Jurkat, Clone E6-1 (cell line): Measurements from ENCODE around the gene PRDM15.

Experiments
- DNase-seq: peaks from one replicate; pipeline ENCODE4 v3.0.0-alpha.2; 2011; ENCODE audit warnings: low read depth, low spot score
- H3K4me3 ChIP-seq: 2 replicates; pipeline ENCODE4 v1.5.1; 2011; ENCODE audit warnings: mild to moderate bottlenecking, low read length, control low read depth, moderate library complexity

PRDM15 gene

DNA sequence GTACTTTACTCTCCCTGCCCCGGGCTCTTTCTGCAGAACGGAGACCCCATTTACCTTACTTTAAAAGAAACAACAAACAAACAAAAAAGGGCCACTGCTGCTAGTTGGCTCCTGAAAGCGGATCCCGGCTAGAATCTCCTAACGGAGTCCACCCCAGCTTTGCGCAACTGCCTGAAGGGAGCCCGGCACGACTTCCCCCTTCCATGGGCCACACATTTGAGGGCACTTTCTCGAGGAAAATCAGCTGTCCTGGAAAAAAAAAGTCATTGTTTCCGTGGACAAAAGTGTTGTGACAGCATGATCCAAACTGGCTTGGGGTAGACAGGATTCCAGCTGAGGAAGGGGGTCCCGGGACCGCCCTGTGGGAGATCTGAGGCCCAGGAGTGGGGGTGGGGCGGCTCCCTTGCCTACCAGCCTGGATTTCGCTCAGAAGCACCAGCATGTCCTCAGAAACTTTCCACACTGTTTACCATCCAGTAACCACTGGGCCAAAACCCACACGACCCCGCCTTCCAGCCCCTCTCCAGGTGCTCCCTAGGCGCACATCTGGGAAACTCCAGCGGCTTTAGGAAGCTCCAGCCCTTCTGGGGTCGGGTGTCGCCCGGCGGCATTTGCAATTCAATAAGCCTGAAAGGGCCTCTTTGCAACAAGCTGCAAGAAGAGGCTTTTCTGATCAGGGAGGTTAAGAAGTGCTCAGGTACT lies 117.1 kb downstream of the PRDM15 start:
- DNase-seq, result no peak
- no peak overlapping the region for H3K4me3 ChIP-seq

DNA sequence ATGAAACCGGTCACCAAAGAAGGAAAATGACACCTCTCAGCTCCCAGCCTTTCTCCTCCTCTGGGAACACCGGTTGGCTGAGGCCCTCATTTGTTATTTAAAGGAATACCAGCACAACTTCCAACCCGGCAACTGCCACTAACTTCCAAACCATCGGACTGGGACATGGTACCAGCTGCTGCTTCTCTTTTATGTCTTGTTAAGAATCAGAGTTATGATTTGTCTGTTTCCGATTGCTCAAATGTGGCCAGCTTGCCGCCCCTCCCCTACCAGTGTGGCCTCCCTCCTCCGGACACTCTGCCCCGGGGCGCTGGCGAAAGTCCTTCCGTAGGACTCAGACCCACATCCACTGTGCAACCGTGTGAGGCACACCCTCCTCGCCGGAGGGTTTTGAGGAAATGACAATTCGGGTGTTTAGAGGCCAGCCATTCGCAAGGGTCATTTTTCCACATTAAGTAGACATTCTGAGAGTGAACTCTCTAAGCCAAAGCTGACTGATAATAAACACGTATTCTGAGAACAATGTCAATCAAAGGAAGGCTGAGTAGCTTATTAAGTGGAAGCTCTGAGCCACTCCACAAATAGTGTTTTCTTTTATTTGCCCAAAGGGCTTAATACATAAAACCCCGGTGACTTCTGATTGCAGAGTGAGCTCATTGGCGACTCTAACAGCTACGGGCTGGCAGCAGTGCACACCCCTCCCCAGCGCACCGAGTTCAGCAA lies 117.8 kb downstream of the PRDM15 start:
- no peak overlapping the region for H3K4me3 ChIP-seq

DNA sequence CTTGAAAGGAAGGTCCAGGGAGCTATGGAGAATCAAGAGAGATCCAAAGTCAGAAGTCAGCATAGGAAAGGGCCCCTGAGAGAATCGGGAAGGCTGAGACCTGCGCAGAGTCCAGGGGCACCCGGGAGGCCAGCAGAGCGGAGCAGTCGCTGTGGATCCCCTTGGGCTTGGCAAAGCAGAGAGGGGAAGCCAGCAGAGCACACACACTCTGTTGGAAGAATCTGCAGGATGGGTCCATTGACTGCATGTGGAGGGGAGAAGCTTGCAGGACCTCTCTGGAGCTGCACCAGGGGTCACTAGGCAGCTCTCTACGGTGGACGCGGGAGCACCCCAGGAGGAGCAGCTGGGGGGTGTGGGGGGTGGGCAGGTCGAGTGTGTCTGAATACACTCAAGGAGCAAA lies 118.7 kb downstream of the PRDM15 start:
- H3K4me3 ChIP-seq, result no peak overlapping the region

More for the DNA sequence above, 117.8 kb downstream of the PRDM15 start:
- DNase-seq, result no peak

DNA sequence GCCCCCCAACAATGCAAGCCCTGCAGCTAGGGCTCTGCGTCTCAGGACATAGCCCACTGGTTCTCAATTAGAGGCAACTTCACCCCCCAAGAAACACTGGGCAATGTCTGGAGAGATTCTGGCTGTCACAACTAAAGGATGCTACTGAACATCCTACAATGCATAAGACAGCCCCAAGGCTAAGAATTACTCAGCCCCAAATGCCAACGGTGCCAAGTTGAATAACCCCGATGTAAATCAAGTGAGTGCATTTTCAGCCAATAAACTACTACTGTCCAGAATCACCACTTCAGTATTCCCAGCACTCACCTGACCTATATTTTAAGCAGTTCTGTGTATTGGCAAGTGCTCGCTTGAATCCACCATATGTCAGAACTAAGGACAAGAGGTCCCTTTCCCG lies 119.2 kb downstream of the PRDM15 start:
- H3K4me3 ChIP-seq, result no peak overlapping the region
- no peak for DNase-seq

More for the DNA sequence above, 118.7 kb downstream of the PRDM15 start:
- no peak for DNase-seq

DNA sequence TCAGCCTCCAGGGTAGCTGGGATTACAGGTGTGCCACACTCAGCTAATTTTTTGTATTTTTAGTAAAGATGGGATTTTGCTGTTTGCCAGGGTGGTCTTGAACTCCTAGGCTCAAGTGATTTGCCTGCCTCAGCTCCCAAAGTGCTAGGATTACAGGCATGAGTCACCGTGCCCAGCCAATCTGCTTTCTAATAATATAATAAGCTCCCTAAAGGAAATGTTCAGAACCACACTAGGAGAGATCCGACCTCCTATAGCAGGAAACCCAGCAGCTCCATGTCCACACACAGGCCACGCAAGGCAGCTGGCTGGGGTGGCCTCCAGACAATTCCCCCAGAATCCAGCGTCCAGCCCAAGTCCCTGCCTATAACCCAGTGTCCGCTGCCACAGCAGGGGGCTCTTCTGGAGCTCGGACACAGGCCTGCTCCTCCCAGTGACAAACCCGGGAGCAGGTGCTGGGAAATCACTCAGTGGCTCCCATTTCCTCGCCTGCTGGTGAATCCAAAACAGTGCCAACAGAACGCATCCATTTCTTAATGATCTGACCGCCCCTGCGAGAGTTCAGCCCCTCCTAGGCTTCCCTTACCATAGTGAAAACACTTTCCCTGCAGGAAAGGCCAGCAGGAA lies 119.8 kb downstream of the PRDM15 start:
- H3K4me3 ChIP-seq, result no peak overlapping the region
- no peak for DNase-seq

DNA sequence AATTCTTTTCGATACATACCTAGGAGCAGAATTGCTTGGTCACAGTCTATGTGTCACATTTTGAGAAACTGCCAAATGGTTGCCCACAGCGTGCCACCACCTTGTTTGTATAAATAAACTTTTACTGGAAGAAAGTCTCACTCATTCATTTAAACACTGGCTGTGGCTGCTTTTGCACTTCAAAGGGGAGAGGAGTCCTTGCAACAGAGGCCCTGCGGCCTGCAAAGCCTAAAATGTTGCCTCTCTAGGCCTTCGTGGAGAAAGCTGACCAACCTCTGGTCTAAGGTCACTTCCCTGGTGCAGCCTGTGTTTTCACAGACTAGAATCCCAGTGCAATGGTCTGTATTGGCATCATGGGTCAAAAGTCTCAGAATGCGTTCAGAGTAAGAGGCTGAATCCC lies 120.6 kb downstream of the PRDM15 start:
- H3K4me3 ChIP-seq, result no peak overlapping the region
- no peak for DNase-seq

DNA sequence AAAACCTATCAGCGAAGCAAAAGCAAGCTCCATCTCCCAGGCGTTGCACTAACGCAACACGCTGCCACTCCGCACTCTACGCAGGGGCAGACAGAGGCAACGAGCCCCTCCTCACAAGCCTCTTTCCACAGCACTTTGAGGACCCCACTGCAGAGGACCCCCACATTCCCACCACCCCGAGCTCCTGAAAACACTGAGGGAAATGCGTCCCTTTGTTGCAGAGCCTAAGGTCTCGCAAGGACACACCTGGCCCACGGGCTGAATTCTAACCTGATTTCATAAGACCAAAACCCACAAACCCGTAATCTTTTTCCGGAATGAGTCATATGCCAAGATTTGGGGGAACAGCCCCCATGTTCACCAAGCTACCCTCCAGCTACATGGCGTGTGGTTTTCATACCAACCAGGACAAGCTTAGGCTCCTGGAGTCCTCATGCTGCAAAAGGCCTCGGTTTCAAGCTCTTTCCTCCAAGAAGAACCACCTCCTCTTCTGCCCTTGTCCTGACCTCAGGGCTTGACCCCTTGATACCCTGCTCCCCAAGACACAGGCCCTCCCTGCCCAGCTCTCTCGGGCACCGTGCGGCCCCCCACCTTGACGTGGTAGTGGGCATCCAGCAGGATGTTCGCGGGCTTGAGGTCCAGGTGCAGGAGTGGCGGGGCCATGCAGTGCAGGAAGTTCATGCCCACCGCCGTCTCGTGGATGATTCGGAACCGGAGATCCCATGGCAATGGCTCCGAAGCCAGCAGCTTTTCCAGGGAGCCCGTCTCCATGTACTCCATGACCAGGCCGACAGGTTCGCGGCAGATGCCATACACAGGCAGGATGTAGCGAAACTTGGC lies 123.0 kb downstream of the PRDM15 start:
- DNase-seq, result peak; percentile 75
- no peak overlapping the region for H3K4me3 ChIP-seq

DNA sequence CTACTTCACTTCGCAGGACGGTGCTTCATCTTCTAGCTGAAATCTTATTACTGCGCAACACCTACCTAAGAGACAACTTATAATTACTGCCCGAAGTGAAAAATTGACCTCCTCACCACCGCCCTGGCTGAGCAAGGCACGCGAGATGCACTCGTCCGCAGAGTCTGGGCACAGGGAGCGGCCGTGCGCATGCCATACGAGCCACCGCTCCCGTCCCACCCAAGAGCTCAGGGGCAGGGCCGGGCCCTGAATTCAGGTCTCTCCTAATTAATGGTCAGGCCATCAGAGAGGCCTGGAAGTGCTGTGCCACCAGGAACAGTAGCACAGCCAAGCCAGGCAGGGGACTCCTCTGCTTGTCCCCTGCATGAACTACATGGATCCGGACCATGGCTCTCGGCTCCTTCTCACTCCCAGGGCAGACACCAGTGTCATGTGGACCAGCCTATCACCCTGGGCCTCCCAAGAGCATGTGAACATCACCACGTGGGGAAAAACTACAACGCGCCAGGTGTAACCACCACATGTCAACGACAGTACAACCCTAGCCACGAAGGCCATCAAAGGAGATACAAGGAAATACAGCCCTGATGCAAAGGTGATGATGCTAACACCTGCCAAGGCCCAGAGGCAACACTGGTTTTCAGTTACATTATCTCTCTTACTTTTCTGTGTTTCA lies 123.7 kb downstream of the PRDM15 start:
- DNase-seq, result peak; percentile 89
- no peak overlapping the region for H3K4me3 ChIP-seq

DNA sequence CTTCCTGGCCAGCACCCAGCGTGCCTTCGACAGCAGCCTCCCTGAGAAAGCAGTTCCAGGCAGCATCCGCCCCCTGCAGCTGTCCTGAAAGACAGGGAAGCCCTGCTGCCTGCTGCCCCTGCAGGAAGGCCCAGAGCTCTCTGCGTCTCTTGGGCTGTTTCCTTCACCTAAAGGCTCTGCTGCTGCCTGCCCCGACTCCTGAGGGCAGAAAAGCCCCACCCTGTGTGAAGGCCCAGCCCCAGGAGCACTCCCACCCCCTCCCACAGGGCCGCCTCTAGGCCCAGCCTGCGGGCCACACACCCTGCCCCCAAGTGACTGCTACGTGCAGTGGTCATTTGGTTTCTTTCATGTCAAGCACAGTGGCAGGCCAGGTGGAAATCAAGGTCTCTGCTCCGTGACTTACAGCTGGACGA lies 124.7 kb downstream of the PRDM15 start:
- no peak for DNase-seq
- H3K4me3 ChIP-seq, result no peak overlapping the region

DNA sequence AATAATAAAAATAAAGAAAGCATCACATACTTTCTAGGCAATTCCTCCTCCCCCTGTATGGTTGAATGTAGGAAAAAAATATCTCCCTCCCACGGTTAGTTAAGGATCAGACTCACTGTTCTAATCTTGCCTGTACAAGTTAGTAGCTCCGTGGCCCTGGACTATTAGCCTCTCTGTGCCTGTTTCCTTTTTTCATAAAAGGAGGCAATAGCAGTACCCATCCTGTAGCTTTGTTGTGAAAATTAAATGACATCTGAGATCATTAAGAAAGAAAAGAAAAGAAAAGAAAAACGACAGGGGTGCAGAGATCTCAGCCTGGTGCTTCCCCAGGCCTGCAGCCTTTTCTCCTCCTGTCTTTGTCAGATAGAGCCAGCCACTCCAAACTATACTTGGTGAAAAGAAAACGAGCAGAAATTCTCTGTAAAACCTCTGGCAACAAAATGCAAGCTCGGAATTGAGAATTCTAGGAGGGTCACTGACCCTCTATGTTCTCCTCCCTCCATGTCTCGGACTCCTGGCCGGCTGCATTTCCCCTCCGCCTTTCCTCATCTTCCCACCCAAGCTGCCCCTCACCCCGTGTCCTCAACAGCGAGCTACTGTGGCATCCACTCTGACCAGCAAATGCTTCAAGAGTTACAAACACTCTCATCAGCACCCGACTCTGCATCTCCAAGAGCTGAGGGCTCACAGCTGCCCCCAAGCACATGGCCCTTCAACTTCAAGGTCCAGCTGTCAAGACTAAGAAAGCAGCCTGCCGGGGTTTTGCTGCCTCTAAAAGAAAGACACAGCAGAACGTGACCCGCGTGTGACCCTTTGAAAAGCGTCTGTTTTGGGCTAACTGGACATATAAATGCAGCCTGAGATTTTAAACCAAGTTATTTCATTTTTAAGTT lies 125.9 kb downstream of the PRDM15 start:
- no peak overlapping the region for H3K4me3 ChIP-seq
- no peak for DNase-seq

DNA sequence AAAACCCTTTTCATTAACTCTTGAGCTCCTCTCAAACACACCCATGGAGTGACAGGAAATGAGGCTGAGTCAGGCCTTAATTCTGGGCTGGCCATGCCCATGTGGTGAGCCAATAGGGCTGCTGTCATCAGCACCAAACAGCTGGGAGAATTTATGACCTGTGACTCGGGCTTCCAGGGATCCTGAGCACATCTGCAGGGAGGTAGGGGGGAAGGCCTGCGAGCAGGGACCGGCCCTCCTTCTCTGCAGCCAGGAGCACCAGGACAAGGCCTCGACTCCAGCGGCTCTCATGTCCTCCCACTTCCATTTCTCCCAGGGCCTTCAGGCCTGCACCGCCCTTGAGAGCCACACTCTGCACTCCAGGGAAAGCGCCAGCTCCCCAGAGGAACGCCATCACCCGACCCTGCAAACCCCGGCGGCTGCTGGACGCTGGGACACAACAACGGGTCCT lies 126.9 kb downstream of the PRDM15 start:
- no peak for DNase-seq
- no peak overlapping the region for H3K4me3 ChIP-seq

DNA sequence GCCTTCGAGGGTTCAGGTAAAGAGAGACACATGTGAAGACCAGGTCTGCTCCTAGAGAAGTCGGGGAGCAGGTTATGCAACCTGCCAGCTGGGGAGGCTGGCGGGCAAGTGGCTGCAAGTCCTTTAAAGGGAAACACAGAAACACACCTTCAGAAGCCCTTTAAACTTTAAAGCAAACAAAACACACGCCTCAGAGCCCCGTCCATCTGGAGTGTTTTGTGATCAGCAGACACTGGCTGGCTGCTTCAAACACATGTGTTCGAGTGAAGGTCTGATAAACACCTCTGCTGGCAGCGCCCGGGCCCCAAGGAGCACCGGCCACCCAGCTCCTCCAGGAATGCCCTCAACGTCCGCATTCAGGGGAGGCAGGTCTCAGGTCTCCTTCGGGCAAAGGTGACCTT lies 127.5 kb downstream of the PRDM15 start:
- H3K4me3 ChIP-seq, result no peak overlapping the region
- no peak for DNase-seq

DNA sequence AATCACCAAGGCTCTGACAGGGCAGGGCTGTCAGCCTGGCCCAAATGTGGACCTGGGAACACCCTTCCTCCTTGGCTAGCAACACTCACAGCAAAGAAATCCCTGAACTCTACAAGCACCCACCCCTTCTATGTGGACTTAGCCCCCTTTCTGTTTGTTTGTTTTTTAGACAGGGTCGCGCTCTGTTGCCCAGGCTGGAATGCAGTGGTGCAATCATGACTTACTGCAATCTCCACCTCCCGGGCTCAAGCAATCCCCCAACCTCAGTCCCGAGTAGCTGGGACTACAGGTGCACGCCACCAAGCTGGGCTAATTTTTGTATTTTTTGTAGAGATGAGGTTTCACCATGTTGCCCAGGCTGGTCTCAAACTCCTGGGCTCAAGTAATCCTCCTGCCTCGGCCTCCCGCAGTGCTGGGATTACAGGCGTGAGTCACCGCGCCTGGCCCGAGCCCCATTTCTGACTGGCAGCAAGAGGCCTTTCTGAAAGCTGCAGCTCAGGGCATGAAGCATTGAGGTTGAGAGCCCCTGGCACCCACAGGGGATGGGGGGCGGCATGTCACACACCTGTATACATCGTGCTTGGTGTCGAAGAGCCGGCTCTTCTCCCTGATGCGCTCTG lies 128.5 kb downstream of the PRDM15 start:
- H3K4me3 ChIP-seq, result no peak overlapping the region
- DNase-seq, result no peak

DNA sequence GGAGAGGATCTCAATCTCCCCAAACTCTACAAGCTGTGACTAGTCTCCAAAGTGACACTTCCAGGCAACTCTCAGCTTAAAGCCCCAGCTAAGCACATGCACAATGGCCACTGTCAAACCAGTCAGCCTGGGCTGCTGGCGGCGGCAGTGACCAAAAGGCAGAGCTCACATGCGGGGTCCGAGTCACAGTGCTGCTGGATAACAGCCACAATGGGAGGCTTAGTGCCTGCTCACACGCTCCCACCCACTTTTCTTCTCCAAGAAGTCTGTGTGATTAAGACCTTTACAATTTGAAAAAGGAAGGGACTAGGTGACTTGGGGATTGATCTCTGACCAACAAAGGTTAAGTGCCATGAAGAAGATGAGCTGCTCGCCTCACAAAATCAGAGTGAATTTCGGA lies 129.1 kb downstream of the PRDM15 start:
- no peak overlapping the region for H3K4me3 ChIP-seq
- no peak for DNase-seq

DNA sequence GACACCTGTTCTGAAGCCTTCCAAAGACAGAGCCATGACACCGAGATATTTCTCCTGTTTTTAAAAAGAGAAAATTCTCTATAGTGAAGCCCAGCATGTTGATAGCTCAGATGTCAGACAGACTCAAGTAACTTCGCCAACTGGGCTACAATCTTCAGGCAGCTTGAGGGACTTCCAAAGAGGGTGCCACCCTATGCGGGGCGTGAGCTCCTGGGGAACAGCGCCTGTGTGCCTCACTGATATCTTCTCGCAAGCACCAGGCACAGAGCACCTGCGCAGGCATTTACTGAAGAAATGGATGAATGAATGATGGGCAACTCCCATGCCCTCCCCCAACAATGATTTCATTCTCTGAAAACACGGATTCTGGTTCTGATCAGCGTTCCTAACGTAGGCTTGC lies 129.9 kb downstream of the PRDM15 start:
- no peak for DNase-seq
- no peak overlapping the region for H3K4me3 ChIP-seq
